GM12864 (cell line): ENCODE measurements around the gene RNF114.

Experiments used
- DNase-seq: peaks from one replicate; pipeline ENCODE4 v3.0.0-alpha.2; 2011; ENCODE audit warnings: low read depth
- H3K4me3 ChIP-seq: 2 replicates; pipeline ENCODE4 v1.5.1; 2011; ENCODE audit warnings: mild to moderate bottlenecking, low read depth, low read length, control low read depth
- TF ChIP-seq, protein P1 (sequence below): IDR thresholded peaks from 2 replicates; pipeline ENCODE4 v1.5.1; 2011; ENCODE audit warnings: low read depth, mild to moderate bottlenecking, moderate library complexity, low read length, control low read depth, inconsistent platforms; ENCODE audit errors: missing control alignments

The RNF114 gene

DNA sequence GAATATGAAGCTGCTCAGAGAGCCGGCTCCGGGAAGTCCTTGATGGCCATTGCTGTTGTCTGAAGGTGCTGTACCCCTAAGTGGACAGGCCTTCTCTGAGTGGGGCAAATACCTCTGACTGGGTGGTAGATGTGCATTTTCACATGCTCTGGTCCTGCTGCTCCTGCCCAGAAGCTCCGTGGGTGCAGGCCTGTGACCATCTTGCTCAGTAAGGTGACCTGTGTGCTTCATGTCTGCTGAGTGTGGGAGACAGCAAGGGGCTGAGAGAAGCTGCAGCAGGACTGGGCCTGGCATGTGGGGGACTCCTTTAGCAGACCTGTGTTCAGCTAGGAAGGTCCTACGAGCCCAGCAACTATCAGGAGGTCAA lies 25.9 kb upstream of the RNF114 start:
- no peak for DNase-seq
- TF ChIP-seq, protein P1, sequence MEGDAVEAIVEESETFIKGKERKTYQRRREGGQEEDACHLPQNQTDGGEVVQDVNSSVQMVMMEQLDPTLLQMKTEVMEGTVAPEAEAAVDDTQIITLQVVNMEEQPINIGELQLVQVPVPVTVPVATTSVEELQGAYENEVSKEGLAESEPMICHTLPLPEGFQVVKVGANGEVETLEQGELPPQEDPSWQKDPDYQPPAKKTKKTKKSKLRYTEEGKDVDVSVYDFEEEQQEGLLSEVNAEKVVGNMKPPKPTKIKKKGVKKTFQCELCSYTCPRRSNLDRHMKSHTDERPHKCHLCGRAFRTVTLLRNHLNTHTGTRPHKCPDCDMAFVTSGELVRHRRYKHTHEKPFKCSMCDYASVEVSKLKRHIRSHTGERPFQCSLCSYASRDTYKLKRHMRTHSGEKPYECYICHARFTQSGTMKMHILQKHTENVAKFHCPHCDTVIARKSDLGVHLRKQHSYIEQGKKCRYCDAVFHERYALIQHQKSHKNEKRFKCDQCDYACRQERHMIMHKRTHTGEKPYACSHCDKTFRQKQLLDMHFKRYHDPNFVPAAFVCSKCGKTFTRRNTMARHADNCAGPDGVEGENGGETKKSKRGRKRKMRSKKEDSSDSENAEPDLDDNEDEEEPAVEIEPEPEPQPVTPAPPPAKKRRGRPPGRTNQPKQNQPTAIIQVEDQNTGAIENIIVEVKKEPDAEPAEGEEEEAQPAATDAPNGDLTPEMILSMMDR = no peak
- H3K4me3 ChIP-seq = no peak overlapping the region

- TF ChIP-seq, protein P1 = no peak
- H3K4me3 ChIP-seq = no peak overlapping the region; the same call in 1 of the 2 replicates
- DNase-seq = no peak
These were observed 22.7 kb upstream of the RNF114 start for GRCh38 chr20:49913399-49914047.

GRCh38 chr20:49914310-49915117 lies 21.7 kb upstream of the RNF114 start:
- TF ChIP-seq, protein P1 = no peak
- no peak for DNase-seq
- peak overlapping the region; percentile 95 for H3K4me3 ChIP-seq

DNA sequence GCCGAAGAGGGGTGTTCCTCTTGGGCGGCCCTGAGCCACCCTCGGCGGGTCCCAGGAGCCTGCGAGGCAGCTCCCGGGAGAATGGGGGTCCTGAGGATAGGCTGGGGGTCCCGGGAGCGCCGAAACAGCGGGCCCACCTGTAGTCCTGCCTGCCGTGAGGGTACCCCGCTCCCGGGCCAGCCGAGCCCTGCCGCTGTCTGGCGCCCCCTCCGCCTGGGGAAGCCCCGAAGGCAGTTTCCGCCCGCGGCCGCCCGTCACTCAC lies 21.1 kb upstream of the RNF114 start:
- H3K4me3 ChIP-seq = peak overlapping the region; percentile 95
- no peak for DNase-seq
- TF ChIP-seq, protein P1 = no peak

DNA sequence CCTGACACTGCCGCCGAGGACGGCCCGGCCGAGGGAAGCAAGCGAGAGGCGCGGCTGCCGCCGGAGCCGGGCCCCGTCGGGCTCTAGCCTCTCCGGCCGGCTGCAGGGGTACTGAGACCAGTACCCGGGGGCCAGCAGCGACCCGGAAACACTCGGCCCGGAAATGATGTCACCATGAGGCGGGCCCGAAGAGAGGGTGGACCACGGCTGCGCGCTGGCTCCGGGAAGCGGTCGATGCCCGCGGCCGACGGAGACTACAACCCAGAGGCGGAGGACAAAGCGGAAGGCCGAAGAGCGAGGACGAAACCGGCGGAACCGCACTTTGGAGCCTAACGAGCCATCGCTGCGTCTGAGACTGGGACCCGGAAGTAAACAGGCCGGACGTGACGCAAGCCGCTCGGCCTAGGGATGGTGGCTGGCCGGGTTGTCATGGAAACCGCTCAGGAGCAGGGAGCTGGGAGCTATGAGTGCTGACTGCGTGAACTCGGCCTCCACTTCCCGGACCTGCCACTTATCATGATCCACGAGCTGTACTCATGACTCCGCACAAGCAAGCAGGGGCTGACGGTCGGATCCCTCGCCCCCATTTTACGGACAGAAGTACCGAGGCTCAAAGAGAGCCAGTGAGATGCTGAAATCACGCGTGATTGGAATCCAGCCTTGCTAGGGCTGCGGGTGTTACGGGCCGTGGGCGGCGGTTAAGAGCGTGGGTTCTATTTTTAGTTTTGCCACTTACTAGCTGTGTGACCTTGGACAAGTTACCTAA lies 20.6 kb upstream of the RNF114 start, which contains the start of gene SPATA2:
Gene SPATA2 (minus strand): TSS at position 150 of the 766 bp plus-strand sequence. CDS start 7,039 bp downstream, outside the sequence.
- H3K4me3 ChIP-seq = peak within 1 kb of the TSS; percentile 95
- TF ChIP-seq, protein P1 = no peak
- peak; percentile 90 for DNase-seq

DNA sequence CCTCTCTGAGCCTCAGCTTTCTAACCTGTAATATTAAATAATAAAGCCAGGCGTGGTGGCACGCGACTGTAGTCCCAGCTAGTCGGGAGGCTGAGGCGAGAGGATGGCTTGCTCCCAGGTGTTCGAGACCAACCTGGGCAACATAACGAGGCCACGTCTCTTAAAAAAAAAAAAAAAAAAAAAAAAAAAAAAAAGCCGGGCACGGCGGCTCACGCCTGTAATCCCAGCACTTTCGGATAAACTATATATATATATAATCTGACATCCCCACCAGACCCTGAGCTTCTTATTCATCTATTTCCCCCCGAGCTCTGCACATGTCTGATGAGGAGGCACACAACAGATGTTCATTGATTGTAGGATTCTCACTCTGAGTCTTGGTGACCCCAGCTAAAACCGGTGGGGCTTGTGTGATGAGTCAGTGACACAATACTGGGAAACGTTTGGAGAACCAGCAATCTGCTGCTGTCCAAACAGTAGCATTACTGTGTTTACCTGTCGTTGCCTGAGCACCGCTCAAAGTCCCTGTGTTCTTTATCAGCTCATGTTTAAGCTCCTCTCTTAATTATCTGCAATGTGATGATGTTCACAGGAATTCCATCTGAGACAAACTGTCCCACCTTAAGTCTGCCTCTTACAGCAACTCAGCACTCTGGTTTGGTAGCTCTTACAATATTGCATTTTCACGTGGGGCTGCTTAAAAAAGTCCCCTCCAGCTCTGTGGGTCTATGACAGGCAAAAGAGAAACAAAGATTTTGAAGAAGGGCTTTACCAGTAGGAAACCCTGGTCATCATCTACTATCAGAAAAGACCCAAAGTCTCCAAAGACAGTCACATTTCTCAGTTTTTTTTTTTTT lies 19.8 kb upstream of the RNF114 start:
- DNase-seq = no peak
- TF ChIP-seq, protein P1 = no peak
- H3K4me3 ChIP-seq = peak overlapping the region; percentile 95
